ENCODE results near the gene SENP7. TPM values are rescaled to one million over a fixed set of nuclear protein-coding genes. Genes with fewer than 3 reads are reported as not detected.
"Not testable (repeated sequence)": the region's sequence is repeated elsewhere in the genome, so short reads cannot be mapped to it uniquely, and the experiment has no call there.

The SENP7 gene
- total RNA-seq, 1 donor from 2014 or later, result 18.2 TPM

GRCh38 chr3:101478980-101479379, 34.0 kb downstream of the SENP7 start:
- no peaks in the 10 kb centered on the region for H3K4me1 ChIP-seq
- TF ChIP-seq CTCF (IDR thresholded peaks at IDR 0.05), result no peak
- no peaks in the 10 kb centered on the region for H3K36me3 ChIP-seq
- no peaks in the 10 kb centered on the region for H3K27me3 ChIP-seq (ENCODE audit: low read depth)
- no peak overlapping the region for H3K4me3 ChIP-seq
- no peak for ATAC-seq
- no peak for DNase-seq
- H3K9me3 ChIP-seq, result no peaks in the 10 kb centered on the region
- intact Hi-C loops (cut with DNase I), result no loop called here
- no peak overlapping the region for H3K27ac ChIP-seq

GRCh38 chr3:101474841-101475552, 38.0 kb downstream of the SENP7 start:
- DNase-seq; intact Hi-C loops (cut with DNase I): not testable (repeated sequence)

GRCh38 chr3:101468676-101469075, 44.3 kb downstream of the SENP7 start:
- H3K27ac ChIP-seq; H3K4me1 ChIP-seq; H3K27me3 ChIP-seq (ENCODE audit: low read depth); H3K4me3 ChIP-seq; H3K36me3 ChIP-seq; H3K9me3 ChIP-seq; intact Hi-C loops (cut with DNase I); DNase-seq; ATAC-seq: not testable (repeated sequence)

More at GRCh38 chr3:101474841-101475552, 38.0 kb downstream of the SENP7 start:
- H3K36me3 ChIP-seq; H3K27me3 ChIP-seq (ENCODE audit: low read depth); ATAC-seq; H3K27ac ChIP-seq; H3K4me3 ChIP-seq; H3K9me3 ChIP-seq; H3K4me1 ChIP-seq: not testable (repeated sequence)

GRCh38 chr3:101467310-101467663, 45.7 kb downstream of the SENP7 start:
- H3K27ac ChIP-seq, result not testable (repeated sequence)

GRCh38 chr3:101466465-101467309, 46.3 kb downstream of the SENP7 start:
- intact Hi-C loops (cut with DNase I), result no loop called here
- DNase-seq, result peak; percentile 52
- no peak for TF ChIP-seq CTCF (IDR thresholded peaks at IDR 0.05)
- H3K27me3 ChIP-seq (ENCODE audit: low read depth), result no peaks in the 10 kb centered on the region
- no peaks in the 10 kb centered on the region for H3K4me1 ChIP-seq
- no peak overlapping the region for H3K27ac ChIP-seq
- no peaks in the 10 kb centered on the region for H3K9me3 ChIP-seq
- ATAC-seq, result no peak
- H3K36me3 ChIP-seq, result no peaks in the 10 kb centered on the region
- no peak overlapping the region for H3K4me3 ChIP-seq

More at GRCh38 chr3:101467310-101467663, 45.7 kb downstream of the SENP7 start:
- ATAC-seq; intact Hi-C loops (cut with DNase I); H3K36me3 ChIP-seq; H3K27me3 ChIP-seq (ENCODE audit: low read depth); H3K4me1 ChIP-seq; DNase-seq; H3K9me3 ChIP-seq; H3K4me3 ChIP-seq: not testable (repeated sequence)

GRCh38 chr3:101464235-101464634, 48.8 kb downstream of the SENP7 start:
- Histone ChIP-seq H3K27ac (no peak overlapping the region), H3K27me3 (ENCODE audit: low read depth) (no peaks in the 10 kb centered on the region), H3K9me3 (no peaks in the 10 kb centered on the region), H3K36me3 (no peaks in the 10 kb centered on the region), H3K4me3 (no peak overlapping the region), H3K4me1 (no peaks in the 10 kb centered on the region)
- DNase-seq (no peak), ATAC-seq (no peak)
- intact Hi-C loops (cut with DNase I), result no loop called here
- no peak for TF ChIP-seq CTCF (IDR thresholded peaks at IDR 0.05)

GRCh38 chr3:101461451-101461850, 51.6 kb downstream of the SENP7 start:
- intact Hi-C loops (cut with DNase I), result no loop called here

More at GRCh38 chr3:101461451-101461850, 51.6 kb downstream of the SENP7 start:
- H3K4me3 ChIP-seq, result no peak overlapping the region
- DNase-seq (no peak), ATAC-seq (no peak)
- H3K9me3 ChIP-seq, result no peaks in the 10 kb centered on the region
- H3K27ac ChIP-seq, result no peak overlapping the region
- TF ChIP-seq CTCF (IDR thresholded peaks at IDR 0.05), result no peak
- H3K27me3 ChIP-seq (ENCODE audit: low read depth), result no peaks in the 10 kb centered on the region
- H3K36me3 ChIP-seq, result peaks cover 20% of the 10 kb centered on the region
- no peaks in the 10 kb centered on the region for H3K4me1 ChIP-seq

Data from lower lobe of right lung (tissue), 2 donors.